Adrenal gland (tissue), 5 donors: ENCODE measurements around the gene SEC14L3.

Experiments used
- POLR2A ChIP-seq, 2 donors: fragments of 450-650 bp; IDR thresholded peaks; one replicate each; pipeline ENCODE4 v1.6.1; 2017; ENCODE audit warnings: antibody characterized with exemption in 2 of 2, mild to moderate bottlenecking in 2 of 2, moderate library complexity in 1 of 2
- TF ChIP-seq, protein P1 (sequence below), 6 experiments: fragments of 450-650 bp in 4 of 6; fragments of 200-600 bp in 2 of 6; sonication (generic) in 1 of 6; IDR thresholded peaks; 1 replicate in 5 of 6; 2 replicates in 1 of 6; pipeline versions ENCODE4 v1.5.1 to v1.8.0; 2016 to 2021; ENCODE audit warnings: antibody characterized with exemption in 6 of 6, mild to moderate bottlenecking in 2 of 6, moderate library complexity in 1 of 6
- donor health status: DM: no; HTN: no; CAD: no.

DNA sequence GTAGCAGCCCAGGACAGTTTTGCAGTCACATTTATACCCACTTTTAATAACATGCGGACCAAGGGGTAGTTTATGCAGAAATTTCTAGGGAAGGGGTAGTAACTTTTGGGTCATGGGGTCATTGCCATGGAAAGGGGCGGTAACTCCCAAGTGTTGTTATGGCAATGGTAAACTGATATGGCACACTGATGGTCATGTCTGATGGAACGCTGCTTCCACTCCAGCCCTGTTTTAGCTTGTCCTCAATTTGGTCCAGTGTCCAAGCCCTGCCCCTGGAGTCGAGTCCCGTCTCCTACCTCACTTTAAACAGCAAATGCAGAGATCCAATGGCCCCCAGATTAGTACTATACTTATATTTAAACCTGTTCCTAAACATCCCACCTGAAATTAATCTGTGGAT, 44.9 kb upstream of the SEC14L3 start:
- TF ChIP-seq, protein P1, sequence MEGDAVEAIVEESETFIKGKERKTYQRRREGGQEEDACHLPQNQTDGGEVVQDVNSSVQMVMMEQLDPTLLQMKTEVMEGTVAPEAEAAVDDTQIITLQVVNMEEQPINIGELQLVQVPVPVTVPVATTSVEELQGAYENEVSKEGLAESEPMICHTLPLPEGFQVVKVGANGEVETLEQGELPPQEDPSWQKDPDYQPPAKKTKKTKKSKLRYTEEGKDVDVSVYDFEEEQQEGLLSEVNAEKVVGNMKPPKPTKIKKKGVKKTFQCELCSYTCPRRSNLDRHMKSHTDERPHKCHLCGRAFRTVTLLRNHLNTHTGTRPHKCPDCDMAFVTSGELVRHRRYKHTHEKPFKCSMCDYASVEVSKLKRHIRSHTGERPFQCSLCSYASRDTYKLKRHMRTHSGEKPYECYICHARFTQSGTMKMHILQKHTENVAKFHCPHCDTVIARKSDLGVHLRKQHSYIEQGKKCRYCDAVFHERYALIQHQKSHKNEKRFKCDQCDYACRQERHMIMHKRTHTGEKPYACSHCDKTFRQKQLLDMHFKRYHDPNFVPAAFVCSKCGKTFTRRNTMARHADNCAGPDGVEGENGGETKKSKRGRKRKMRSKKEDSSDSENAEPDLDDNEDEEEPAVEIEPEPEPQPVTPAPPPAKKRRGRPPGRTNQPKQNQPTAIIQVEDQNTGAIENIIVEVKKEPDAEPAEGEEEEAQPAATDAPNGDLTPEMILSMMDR (IDR thresholded peaks at IDR 0.05) = no peak
- no peak for TF ChIP-seq POLR2A (IDR thresholded peaks at IDR 0.05)
